ENCODE results near the gene PDE3A.
"Not testable (repeated sequence)": the region's sequence is repeated elsewhere in the genome, so short reads cannot be mapped to it uniquely, and the experiment has no call there.

Gene PDE3A

GRCh38 chr12:20382117-20382516 is 13.8 kb downstream of the PDE3A start:
- H3K4me3 ChIP-seq (ENCODE audit: control insufficient read depth, low read depth, low read length) = no peak overlapping the region
- TF ChIP-seq CTCF (IDR thresholded peaks at IDR 0.05; ENCODE audit: control insufficient read depth, insufficient read depth, low read depth, low read length, missing control alignments) = no peak
- DNase-seq (ENCODE audit: low read depth) = no peak

DNA sequence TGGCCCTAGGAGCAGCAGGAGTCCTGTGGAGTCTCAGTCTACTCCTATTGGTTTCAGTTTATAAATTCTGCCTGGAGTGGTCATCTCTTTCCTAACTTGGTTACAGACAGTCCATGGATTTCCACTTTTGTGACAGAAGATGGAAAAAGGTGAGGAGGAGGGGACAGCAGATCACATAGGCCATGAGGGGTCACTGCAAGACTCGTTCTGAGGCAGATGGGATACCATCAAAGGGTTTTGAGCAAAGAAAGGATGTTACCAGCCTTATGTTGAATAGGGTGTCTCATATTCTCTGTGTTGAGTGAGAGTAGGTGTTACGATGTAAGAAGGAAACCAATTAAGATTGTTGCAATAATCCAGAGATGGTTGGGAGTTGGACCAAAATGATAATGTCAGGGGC is 15.3 kb downstream of the PDE3A start:
- no peak for DNase-seq (ENCODE audit: low read depth)
- no peak overlapping the region for H3K4me3 ChIP-seq (ENCODE audit: control insufficient read depth, low read depth, low read length)
- TF ChIP-seq CTCF (IDR thresholded peaks at IDR 0.05; ENCODE audit: control insufficient read depth, insufficient read depth, low read depth, low read length, missing control alignments) = no peak

DNA sequence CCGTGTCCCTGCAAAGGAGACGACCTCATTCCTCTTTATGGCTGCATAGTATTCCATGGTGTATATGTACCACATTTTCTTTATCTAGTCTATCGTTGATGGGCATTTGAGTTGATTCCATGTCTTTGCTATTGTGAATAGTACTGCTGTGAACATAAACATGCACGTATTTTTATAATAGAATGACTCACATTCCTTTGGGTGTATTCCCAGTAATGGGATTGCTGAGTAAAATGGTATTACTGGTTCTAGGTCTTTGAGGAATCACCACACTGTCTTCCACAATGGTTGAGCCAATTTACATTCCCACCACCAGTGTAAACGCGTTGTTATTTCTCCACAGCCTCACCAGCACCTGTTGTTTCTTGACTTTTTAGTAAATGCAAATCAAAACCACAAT is 16.5 kb downstream of the PDE3A start:
- DNase-seq (ENCODE audit: low read depth); H3K4me3 ChIP-seq (ENCODE audit: control insufficient read depth, low read depth, low read length): not testable (repeated sequence)

DNA sequence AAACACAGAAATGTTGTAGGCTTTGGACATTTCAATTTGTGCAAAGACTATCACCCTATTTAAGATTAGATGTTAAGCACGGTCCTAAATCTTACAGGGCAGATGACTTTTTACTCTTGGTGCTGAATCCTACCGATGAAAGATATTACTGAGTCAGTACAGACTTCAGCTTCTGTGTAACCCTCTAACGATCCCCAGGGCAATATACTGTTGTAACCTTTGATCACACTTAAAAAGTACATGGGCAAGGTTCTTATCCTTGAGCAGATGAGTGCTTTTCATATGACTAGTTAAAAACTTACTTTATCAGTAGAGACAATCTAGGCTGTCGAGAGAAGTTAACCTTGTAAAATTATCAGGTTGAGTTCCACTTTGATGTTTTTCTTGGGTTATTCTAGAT is 22.5 kb downstream of the PDE3A start:
- H3K4me3 ChIP-seq (ENCODE audit: control insufficient read depth, low read depth, low read length) = no peak overlapping the region
- DNase-seq (ENCODE audit: low read depth) = no peak
- no peak for TF ChIP-seq CTCF (IDR thresholded peaks at IDR 0.05; ENCODE audit: control insufficient read depth, insufficient read depth, low read depth, low read length, missing control alignments)

GRCh38 chr12:20392339-20392738 is 24.0 kb downstream of the PDE3A start:
- TF ChIP-seq CTCF (IDR thresholded peaks at IDR 0.05; ENCODE audit: control insufficient read depth, insufficient read depth, low read depth, low read length, missing control alignments) = no peak
- H3K4me3 ChIP-seq (ENCODE audit: control insufficient read depth, low read depth, low read length) = no peak overlapping the region
- no peak for DNase-seq (ENCODE audit: low read depth)

GRCh38 chr12:20393707-20394106 is 25.4 kb downstream of the PDE3A start:
- no peak overlapping the region for H3K4me3 ChIP-seq (ENCODE audit: control insufficient read depth, low read depth, low read length)
- TF ChIP-seq CTCF (IDR thresholded peaks at IDR 0.05; ENCODE audit: control insufficient read depth, insufficient read depth, low read depth, low read length, missing control alignments) = no peak
- no peak for DNase-seq (ENCODE audit: low read depth)

GRCh38 chr12:20395791-20396550 is 27.6 kb downstream of the PDE3A start:
- no peak for TF ChIP-seq CTCF (IDR thresholded peaks at IDR 0.05; ENCODE audit: control insufficient read depth, insufficient read depth, low read depth, low read length, missing control alignments)
- H3K4me3 ChIP-seq (ENCODE audit: control insufficient read depth, low read depth, low read length) = no peak overlapping the region
- no peak for DNase-seq (ENCODE audit: low read depth)
